Jurkat, Clone E6-1 (cell line): ENCODE measurements around the gene PPIB. TPM values are rescaled to one million over a fixed set of nuclear protein-coding genes. Genes with fewer than 3 reads are reported as not detected.

Experiments used
- DNase-seq: peaks from one replicate; pipeline ENCODE4 v3.0.0-alpha.2; 2011; ENCODE audit warnings: low read depth, low spot score
- H3K4me3 ChIP-seq: 2 replicates; pipeline ENCODE4 v1.5.1; 2011; ENCODE audit warnings: mild to moderate bottlenecking, low read length, control low read depth, moderate library complexity
- polyA plus RNA-seq: library from polyadenylated mRNA; unstranded; fragments of >200 nt; gene quantifications from one replicate; pipeline ENCODE4 v1.2.1, GENCODE V29; 2012; ENCODE audit warnings: missing spikeins; ENCODE audit not compliant: insufficient read length, insufficient read depth

Gene PPIB
- 389 TPM for polyA plus RNA-seq

DNA sequence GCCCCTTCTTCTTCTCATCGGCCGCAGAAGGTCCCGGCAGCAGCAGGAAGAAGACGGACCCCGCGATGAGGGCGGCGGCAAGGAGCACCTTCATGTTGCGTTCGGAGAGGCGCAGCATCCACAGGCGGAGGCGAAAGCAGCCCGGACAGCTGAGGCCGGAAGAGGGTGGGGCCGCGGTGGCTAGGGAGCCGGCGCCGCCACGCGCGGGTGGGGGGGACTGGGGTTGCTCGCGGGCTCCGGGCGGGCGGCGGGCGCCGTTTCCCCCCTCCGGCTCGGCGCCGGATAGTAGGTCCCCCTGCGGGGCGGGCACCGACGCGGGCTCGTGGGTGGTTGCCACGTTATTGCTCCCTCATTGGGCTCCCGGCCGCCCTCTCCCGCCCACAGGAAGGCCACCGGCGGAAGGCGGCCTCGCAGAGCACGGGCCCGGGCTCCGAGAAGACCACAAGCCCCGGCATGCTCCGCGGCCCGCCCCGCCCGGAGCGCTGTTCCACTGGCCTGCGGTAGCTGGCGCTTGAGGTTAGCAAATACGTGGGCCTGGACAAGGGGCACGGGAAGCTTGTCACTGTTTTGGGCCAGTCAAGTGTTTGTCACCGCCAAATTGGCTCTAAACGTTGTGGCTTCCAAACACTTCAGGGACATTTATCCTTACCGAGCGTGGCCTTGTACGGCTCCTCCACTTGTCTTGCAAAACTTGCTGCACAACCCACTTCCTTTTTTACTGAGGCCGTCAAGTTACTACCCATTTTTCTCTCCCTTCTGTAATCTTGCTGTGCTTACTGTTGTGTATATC, at the start of gene PPIB:
PPIB (minus strand) TSS at position 154 of the 790 bp plus-strand sequence; CDS start at position 118, 36 bp downstream.
- DNase-seq, result peak; percentile 94
- H3K4me3 ChIP-seq, result peak within 1 kb of the TSS; percentile 89

DNA sequence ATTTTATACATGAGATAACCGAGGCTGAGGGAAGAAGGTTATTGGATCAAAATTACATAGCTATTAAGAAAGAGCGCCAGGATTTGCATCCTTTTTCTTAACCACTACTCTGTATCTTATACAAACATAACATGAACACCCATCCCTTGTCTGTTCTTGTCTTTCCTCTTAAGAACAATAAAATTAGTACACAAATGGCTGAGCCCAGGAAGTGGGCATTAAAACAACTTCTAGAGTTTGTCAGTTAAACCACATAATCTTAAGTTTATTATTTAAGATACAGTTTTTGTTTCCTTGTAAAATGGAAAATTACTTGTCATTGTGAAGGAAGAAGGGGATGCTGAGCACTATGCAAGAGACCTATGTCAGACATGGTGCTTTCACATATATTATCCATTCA, 48.9 kb upstream of the PPIB start:
- peak; percentile 66 for DNase-seq
- H3K4me3 ChIP-seq, result no peak overlapping the region

DNA sequence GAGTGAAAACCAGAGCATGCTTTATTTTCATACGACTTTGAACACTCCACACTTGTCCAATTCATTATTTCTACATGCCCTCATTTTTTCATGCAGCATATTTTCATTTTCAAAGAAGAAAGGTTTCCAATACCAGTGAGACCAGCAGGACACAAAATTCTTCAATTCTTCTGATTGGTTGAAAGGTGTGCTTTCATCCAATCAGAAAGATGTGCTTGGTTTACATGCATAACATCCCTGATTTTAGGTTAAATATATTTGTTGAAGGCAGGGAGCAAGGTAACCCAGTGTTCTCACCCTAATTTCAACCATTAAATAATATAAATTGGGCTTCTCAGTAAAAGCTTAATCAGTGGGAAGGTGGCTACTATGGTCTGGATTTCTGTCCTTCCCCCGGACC, 47.5 kb upstream of the PPIB start:
- DNase-seq, result peak; percentile 15
- H3K4me3 ChIP-seq, result no peak overlapping the region

DNA sequence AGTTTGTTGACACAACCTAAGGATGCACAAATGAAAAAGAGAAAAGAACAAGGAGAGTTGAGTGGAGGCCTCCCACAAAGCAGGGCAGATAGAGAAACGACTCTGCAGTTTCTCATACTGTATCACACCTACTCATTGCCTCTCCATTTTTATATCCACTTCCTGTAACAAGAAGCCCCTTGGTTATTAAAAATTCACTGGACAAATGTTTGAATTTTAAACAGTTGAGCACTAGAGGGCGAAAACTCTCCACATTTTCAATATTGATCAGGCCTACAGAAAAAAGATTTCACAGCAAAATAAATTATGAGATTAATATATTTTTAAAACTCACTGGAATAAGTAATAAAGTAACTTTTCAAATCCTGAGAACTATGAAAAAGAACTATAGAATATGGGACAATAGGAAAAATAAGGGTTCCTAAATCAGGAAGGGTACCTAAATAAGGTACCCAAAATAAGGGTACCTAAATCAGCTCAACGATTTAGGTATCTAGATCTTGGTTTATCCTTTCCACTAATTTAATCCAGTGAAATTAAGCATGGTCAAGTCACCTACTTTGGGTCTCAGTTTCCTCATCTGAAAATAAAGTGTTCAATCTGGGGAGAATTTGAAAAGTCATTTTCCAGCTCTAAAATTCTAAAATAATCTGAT, 47.0 kb upstream of the PPIB start:
- H3K4me3 ChIP-seq, result no peak overlapping the region
- peak; percentile 48 for DNase-seq

DNA sequence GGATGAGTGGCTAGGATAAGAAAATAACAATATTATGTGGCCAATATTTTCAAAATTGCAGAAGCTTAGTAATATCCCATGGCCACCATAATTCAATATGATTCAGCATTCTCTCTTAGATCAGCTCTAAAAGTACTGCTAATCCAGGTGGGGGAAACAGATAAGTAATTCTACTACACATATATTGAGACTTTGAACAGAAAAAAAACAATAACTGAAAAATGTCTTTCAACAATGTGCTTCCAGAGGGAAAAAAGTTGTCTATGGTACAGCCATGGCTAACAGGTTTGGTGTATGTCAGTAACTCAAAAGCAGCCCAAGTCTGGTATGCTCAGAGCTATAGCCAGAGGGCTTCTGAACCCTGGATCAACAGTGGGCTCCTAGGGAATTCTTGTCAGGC, 42.4 kb upstream of the PPIB start:
- no peak for DNase-seq
- H3K4me3 ChIP-seq, result no peak overlapping the region

DNA sequence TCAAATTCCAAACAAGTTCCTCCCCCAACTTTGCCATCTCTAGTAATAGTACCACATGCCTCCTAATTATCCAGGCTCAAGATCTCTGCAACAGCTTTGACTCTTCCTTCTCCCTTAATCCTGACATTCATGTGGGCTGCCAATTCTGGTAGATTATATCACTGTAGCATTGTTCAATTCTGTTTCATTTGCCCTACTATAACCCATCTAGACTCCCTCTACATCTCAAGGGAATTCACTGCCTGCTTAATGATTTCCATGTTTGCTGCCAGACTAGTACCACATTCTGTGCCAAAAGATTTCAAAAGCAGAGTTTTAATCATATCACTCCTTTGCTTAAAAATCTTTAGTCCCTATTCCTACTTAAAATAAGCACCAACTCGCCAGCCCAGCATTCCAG, 34.6 kb upstream of the PPIB start:
- no peak overlapping the region for H3K4me3 ChIP-seq
- DNase-seq, result no peak

DNA sequence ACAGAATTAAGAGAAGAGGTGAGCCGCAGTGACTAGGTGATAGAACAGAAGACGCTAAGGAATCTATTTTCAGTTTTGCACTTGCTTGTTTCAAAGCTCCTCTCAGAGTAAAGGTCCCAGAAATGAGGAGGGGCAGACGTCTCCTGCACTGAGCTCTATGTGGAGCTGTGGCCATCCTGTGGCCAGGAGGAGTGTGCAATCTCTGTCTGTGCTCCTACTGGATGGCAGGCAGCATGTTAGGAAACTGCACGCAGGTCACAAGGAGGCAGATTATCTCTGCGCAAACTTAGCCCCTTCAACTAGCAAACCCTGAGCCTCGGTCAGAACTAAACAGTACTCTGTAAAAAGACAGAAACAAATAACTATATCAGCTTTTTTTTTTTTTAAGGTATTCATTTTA, 31.1 kb upstream of the PPIB start:
- H3K4me3 ChIP-seq, result no peak overlapping the region
- no peak for DNase-seq

DNA sequence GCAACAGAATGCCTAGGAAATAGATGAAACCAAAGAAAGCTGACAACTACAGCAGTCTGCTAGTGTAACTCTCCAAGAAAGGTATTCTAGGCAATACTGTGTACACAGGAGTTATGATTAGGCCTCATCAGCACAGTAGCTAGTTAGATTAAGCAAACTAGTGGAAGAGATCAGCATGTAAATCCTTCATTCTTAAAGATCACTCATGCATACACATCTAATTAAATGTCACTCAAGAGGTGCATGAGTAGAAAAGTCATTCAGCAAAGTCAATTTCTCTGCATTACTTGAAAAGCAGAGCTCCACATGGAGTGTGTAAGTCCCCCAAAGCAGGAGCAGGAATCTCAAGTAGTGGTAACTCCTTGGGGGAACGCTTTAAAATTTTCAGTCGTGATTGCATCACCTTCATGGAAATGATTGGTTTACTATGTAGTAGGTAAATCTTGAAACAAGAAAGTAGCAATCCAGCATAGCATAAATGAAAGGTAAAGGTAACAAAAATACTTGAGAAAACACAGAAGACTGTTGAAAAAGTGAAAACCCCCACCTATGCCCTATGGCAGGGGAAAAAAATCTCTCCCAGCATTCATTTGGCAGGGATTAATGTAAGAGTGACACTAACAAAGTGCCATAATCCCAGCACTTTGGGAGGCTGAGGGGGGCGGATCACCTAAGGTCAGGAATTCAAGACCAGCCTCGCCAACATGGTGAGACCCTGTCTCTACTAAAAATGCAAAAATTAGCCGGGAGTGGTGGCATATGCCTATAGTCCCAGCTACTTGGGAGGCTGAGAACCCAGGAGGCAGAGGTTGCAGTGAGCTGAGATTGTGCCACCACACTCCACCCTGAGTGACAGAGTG, 29.4 kb upstream of the PPIB start:
- DNase-seq, result no peak
- no peak overlapping the region for H3K4me3 ChIP-seq

DNA sequence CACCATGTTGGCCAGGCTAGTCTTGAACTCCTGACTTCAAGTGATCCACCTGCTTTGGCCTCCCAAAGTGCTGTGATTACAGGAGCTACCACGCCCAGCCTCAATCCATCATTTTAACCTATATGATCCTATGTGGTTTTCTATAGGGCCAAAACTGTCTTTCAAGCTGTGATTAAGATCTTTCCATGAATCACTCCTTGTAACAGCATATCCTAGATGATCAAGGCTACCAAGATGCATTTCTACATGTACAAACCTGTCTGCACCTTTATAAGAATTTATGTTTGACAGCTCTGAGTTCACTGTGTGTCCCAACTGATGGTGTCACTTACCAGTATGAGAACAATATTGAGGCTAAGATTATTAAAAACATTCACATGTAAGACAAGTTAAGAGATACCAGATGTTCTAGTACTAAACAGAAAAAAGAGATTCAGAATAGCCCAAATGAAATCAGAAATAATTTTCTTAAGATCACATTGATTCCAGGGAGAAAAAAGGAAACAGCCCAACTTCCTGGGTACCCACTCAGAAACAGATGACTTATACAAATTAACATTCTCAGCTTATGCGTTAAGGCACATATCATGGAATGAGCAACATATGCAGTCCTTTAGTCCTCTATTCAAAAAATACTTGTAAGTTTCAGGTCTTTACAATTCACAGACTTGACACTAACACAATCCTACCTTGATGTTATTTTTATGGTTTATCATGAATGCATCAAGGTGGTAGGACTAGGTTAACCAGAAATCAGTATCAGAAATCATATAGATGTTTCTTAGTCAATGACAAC, 24.8 kb upstream of the PPIB start:
- no peak for DNase-seq
- no peak overlapping the region for H3K4me3 ChIP-seq

DNA sequence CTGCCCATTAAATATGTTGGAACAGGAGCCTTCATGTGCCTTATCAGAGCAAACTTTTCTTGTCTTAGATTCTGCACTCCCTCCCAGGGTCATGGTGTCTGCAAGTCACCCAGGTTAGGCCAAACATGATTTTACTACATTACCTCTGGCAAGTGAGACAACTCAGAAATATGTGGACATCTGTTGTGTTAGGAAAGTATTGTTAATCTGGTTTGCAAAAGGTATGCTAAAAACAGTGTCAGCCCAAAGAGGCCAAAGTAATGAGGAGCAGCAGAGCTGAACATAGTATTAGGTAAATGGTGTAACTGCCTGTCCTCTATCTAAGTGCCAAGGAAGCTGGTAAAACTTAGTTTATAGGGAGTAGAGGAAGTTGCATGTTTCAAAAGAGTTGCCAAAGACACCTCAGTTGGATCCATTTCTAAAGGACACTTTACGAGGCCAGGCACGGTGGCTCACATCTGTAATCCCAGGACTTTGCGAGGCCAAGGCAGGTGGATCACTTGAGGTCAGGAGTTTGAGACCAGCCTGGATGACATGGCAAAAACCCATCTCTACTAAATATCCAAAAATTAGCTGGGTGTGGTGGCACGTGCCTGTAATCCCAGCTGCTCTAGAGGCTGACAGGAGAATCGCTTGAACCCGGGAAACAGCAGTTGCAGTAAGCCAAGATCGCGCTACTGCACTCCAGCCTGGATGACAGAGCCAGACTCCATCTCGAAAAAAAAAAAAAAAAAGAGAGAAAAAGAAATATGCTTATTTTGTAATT, 22.5 kb upstream of the PPIB start:
- no peak for DNase-seq
- no peak overlapping the region for H3K4me3 ChIP-seq

DNA sequence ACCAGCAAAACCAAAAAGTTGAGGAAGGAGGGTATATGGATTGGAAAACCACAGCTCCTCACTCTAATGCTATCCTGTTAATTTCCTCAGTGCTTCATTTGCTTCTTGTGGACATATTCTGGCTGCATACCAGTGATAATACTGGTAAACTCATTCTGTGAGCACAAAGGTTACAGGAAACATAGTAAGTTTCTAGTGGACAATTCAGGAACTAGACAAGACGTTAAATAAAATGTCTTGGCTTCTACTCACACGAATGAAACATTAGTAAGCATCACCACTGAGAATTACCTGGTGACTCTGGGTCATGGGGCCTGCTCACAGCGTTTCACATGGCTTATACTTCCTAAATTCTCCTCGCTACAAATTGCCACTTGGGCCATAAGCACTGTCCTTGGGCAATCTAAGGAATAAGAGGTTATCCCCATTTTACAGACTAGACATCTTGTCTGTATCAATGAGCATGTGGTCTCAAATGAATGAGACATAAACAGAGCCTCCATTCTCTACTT, 20.1 kb upstream of the PPIB start:
- no peak for DNase-seq
- no peak overlapping the region for H3K4me3 ChIP-seq

DNA sequence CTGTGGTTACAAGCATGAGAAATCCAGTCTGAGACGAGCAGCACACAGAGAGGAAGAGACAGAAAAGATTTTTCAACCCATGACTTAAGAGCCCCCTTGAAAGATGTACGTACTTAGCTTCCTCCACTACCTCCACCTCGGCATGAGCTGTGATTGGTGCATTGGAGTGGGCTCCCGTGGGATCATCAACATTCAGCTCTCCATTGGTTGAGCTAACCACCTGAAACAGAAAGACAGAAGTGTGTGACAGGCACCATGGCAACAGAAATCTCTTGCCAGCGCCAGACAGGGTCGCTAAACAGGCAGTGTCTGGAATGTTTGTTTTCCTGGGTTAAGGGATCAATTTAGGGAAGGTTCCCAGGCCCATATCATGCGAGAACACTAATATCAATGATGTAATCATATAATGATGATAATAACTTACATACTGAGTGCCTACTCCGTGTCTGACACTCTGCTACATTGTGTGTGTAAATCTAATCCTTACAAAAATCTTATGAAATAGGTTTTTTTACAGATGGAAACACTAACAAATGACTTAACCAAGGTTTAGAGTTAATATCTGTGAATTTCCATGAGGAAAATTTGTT, 17.5 kb upstream of the PPIB start:
- H3K4me3 ChIP-seq, result no peak overlapping the region
- no peak for DNase-seq

DNA sequence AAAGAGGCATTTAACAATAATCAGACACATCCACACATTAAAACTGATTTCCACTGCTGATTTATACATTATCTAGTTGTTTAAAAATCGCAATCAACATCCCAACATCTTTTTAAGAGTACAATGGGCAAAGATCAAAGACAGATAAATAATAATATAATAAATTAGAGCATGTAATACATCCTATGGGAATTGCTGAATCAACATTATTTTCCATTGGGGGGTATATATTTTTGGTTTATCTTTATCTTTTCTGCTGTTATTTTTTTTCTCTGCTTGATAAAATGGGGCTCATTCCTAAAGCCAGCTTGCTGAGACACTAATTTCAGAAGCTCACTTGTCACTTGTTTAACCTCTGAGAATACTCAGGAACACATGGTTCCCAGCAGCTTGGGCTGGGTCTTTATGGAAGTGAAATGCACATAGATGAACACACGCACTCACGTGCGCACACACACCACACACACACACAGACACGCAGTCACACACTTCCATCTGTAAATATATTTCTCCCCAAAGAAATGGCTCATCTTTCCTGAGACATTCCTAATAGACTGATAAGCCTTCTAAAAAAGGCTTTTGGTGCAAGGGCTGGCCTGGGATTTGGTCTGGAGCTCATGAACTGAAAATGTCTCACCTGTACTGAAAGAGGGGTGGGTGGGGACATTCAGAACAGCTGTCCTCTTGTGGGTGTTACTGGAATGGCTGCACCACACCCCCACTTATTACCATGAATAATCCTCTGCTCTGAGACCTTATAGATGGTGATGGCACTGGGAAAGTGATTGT, 3.5 kb upstream of the PPIB start:
- H3K4me3 ChIP-seq, result no peak overlapping the region
- no peak for DNase-seq

DNA sequence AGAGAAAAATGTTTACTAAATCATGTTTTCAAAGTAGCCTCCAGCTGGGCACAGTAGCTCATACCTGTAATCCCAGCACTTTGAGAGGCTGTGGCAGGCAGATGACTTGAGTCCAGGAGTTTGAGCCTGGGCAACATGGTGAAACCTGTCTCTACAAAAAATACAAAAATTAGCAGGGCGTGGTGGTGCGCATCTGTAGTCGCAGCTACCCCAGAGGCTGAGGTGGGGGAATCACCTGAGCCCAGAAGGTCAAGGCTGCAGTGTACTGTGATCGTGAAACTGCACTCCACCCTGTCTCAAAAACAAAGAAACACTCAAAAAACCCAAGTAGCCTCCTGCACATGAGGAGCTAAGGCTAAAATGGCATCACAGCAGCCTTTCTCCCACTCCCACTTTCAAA, 1.6 kb upstream of the PPIB start:
- no peak for DNase-seq
- H3K4me3 ChIP-seq, result no peak overlapping the region

DNA sequence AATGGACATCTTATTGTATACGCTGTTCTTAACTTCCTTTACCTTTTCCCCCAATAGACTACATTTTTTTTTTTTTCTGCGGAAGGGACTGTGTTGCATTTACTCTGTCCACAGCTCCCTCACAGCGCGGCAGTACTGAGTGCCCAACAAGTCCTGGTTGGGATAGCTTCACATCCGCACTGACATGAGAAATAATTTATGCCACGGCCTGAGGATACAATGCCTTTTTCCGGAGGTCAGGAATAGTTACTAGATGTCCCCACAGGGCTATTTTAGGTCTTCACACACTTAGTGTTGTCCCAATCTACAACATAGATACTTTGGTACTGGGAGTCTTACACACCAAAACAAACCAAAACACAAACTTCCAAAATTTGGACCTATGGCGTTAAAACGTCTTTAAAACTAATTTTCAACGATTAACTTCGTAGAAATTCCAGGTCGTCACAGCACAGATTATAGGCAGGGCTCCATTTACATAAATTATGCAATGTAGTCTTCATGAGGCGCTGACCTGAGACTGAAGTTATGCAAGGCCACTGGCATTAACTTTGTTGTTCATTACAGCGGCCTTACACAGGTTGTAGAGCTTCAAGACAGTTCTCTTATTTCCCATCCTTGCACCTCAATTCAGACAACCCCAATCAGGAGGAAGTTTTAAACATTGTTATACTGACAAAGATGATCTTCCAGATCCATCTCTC, 989 bp upstream of the PPIB start:
- H3K4me3 ChIP-seq, result peak overlapping the region; percentile 55
- DNase-seq, result no peak

DNA sequence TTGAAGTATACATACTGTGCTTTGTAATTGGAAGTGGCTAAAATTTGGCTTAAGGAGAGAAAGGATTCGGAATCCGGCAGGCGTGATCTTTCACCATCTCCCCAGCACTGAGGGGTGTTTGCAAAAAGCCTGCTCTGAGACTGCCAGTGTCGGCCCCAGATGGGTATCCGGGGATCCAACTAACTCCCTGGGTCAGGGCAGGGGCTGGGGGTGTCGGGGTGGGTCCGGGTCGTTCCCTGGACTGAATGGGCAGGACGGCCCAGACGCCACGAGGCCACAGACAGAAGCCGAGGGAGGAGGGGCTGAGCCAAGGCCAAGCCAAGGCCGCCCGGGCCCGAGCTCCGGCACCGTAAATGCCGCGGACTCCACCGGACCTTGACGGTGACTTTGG, 349 bp downstream of the PPIB start:
- peak overlapping the region; percentile 89 for H3K4me3 ChIP-seq
- DNase-seq, result no peak
